ENCODE data around the gene SLC7A5. TPM values are rescaled to one million over a fixed set of nuclear protein-coding genes. Genes with fewer than 3 reads are reported as not detected.
A peak's percentile ranks its signal among the peaks of the same experiment; 100 is the strongest.
"Not testable (repeated sequence)": the region's sequence is repeated elsewhere in the genome, so short reads cannot be mapped to it uniquely, and the experiment has no call there.

The SLC7A5 gene
- polyA plus RNA-seq, 5 donors: 8.6 to 11.7 (median 10.3) TPM

GRCh38 chr16:87802670-87803069, 66.6 kb downstream of the SLC7A5 start:
- DNase-seq: no peak

- no peak for DNase-seq
These were observed 67.5 kb downstream of the SLC7A5 start for GRCh38 chr16:87801679-87802259.

DNA sequence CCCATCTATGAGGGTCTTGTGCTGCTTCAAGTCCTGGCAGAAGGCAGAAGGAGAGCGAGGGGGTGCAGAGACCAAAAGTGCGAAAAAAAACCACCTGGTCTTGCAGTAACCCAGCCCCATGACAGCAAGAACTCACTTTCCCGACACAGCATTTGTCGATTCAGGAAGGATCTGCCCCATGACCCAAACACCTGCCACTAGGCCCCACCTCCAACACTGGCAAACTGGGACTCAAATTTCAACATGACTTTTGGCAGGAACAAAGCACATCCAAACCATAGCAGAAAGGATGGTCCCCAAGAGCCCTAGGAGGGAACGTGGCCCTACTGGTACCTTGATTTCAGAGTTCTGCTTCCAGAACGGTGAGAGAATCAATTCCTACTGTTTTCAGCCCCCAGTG, 68.8 kb downstream of the SLC7A5 start:
- DNase-seq: no peak

DNA sequence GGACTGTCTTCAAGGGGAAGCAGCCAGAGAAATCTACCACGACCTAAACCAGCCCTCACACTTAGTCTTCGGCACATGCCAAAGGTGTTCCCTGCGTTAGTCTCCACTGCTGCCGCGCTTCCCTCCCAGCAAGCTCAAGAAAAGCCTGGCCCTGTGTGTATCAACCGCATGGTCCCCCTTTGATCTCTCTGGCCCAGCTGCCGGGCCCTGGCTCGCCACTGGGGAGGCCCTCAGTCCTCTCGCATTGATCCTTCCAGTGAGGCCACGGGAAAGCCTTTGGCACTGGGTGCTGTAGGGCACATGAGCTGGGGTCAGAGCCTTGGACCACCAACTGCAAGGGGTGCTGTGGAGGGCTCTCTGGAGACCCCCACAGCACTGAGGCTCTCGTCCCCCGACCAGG, 74.0 kb downstream of the SLC7A5 start:
- DNase-seq: no peak

- no peak for DNase-seq
These were observed 74.7 kb downstream of the SLC7A5 start for GRCh38 chr16:87794485-87795078.

DNA sequence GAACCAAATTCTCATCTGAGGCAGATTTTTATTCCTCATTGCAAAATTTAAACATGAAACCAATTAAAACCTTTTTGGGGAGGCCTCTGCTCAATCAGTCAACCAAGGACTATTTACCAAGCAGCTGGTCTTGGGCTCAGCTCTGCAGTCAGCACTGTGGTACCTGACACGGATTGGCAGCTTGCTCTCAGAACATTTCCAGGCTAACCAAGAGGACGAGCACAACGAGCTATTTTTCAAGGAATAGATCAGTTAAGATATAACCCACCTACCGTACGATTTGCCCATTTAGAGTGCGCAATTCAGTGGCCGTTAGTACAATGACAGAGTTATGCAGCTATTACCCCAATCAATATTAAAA, 77.1 kb downstream of the SLC7A5 start:
- no peak for DNase-seq

- DNase-seq: no peak
These were observed 77.8 kb downstream of the SLC7A5 start for GRCh38 chr16:87791295-87792204.

DNA sequence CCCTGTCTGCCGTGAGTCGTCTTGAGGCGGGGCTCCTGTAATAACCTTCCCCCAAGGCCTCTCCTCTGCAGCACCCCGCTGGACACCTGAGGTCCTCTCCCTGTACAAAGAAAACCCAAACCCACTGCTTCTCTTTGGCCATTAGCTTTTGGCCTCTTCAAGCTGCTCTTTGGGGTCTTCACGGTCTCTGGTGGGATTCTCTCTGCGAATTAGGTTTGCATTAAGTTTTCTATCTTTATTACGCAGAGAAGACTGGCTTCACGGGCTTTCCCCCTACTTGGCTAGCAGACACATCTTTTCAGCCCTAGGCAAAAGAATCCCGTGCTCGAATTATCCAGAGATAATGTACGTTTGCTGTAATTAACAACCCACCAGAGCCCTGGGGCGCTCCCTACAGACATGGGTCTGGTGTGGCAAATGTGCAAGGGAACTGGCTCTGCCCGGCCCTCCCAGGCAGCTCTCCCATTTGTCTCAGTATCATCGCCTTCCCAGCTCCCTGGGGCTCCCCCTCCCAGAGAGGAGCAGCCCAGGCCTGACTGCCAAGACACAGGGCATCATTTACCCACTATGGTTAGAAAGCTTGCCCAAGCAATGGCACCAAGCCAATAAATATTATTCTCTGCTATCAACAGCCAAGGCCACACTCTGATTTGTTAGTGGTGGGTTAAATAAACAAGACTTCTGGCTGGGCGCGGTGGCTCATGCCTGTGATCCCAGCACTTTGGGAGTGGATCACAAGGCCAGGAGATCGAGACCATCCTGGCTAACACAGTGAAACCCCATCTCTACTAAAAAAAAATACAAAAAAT, 78.8 kb downstream of the SLC7A5 start:
- DNase-seq: no peak

DNA sequence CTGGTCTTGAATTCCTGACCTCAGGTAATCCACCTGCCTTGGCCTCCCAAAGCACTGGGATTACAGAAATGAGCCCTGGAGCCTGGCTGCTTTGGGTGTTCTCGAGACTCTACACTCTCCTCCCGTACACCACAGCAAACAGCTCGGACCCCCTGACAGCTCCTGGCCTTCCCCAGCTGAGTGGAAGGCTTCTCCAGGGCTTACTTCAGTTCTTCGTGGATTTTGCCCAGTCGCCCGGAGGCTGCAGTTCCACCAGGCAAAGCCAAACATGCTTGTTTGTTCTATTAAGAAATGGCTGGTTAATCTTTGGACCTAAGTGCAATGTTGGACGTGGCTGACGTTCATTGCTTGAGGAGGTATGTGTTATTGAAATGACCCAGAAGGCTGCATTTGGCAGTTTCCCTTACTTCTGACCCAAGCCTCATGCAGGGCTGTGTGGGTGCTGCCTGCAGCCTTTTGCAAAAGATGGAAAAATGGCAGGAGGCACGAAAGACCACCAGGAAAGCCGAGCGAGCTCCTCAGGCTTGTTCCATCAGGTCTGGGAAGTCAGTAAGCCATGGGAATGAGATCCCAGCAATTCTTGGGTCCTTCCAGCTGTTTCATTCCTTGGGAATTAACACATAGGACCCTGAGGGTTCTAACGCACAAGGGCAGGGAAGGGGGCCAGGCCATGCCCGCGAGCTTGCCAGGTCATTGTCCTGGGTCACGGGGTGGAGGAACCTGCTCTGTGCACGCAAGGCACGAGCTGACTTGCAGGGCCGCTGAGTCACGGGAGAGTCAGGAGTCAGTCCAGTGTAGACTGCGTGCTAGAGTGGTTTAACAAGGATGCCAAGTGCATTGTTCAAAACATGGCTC, 79.6 kb downstream of the SLC7A5 start:
- DNase-seq: peak in 1 of 2 donors; percentile 40

GRCh38 chr16:87788730-87789436, 80.4 kb downstream of the SLC7A5 start:
- not testable (repeated sequence) for DNase-seq

DNA sequence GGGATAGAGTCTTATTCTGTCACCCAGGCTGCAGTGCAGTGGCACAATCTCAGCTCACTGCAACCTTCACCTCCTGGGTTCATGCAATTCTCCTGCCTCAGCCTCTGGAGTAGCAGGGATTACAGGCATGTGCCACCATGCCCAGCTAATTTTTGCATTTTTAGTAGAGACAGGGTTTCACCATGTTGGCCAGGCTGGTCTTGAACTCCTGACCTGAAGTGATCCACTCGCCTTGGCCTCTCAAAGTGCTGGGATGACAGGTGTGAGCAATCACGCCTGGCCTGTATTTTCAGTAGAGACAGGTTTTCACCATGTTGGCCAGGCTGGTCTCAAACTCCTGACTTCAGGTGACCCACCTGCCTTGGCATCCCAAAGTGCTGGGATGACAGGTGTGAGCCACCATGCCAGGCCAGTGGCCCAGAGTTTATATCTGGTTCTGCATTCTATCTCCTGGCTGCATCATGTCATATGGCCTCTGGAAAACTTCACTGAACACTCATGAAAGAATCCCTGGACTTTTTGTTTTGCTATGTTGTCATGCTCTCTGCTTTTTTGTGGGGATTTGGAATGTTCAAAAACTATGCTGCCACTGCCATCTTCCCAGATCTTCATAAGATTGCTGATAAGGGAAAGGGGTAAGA, 81.7 kb downstream of the SLC7A5 start:
- not testable (repeated sequence) for DNase-seq

- no peak for DNase-seq
These were observed 84.5 kb downstream of the SLC7A5 start for GRCh38 chr16:87784812-87785211.

DNA sequence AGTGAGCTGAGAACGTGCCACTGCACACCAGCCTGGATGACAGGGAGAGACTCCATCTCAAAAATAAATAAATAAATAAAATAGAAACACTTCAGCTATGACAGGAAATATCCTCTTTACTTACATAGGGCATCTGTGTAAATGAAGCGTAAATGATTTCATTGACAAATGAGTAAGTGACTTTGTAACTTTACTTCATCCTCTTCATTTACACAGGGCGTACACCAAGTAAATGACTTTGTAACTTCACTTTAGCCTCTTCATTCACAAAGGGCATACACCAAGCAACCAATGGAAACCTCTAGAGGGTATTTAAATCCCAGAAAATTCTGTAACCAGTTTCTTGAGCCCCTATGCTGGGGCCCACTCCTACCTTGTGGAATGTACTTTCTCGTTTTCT, 87.3 kb downstream of the SLC7A5 start:
- no peak for DNase-seq

- DNase-seq: no peak
These were observed 88.8 kb downstream of the SLC7A5 start for GRCh38 chr16:87780385-87780989.

Other genes with a start within 250 kb of the SLC7A5 start
- gene KLHDC4, start 103.5 kb downstream of the SLC7A5 start, polyA plus RNA-seq (ENCODE audit: insufficient read depth in 1 of 5, insufficient read length in 5 of 5, low replicate concordance in 1 of 5): 10 to 100 TPM; 29.0 to 40.1 (median 37.2) TPM
- gene CA5A, start 67.0 kb upstream of the SLC7A5 start, polyA plus RNA-seq (ENCODE audit: insufficient read depth in 1 of 5, insufficient read length in 5 of 5, low replicate concordance in 1 of 5): under 1 TPM; 0.10 to 0.34 (median 0.13) TPM
- 10 to 100 TPM; 18.3 to 27.2 (median 26.3) TPM for gene BANP, start 81.9 kb upstream of the SLC7A5 start, polyA plus RNA-seq (ENCODE audit: insufficient read depth in 1 of 5, insufficient read length in 5 of 5, low replicate concordance in 1 of 5)